ENCODE data around the gene LILRB2. TPM values are rescaled to one million over a fixed set of nuclear protein-coding genes. Genes with fewer than 3 reads are reported as not detected.
"Not testable (repeated sequence)": the region's sequence is repeated elsewhere in the genome, so short reads cannot be mapped to it uniquely, and the experiment has no call there.

LILRB2 gene
- total RNA-seq, 1 experiment from 2014 or later, result not detected

DNA sequence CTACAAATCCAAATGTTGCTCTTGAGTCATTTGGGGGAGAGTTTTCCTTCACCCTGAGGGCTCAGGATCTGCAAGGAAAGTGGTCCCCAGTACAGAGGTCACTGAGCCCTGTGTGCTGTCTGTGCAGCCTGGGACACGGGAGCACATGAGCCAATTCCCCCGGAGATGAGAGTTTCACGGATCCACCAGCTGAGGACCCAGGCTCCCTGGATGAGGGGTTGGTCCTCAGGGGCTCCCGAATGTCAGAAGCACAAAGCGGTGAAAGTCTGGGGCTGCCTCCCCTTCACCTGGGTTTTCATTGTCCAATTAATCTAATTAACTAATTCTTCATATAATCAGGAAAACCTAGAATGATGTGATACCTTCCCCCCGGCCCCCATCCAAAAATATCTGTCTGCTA is 13.6 kb upstream of the LILRB2 start:
- no peak overlapping the region for H3K4me3 Mint-ChIP-seq (ENCODE audit: unreplicated experiment)
- no peaks in the 10 kb centered on the region for H3K9me3 Mint-ChIP-seq (ENCODE audit: unreplicated experiment)
- H3K4me3 ChIP-seq (ENCODE audit: low read depth, low read length), result no peak overlapping the region
- no peak overlapping the region for H3K27ac Mint-ChIP-seq (ENCODE audit: unreplicated experiment)
- POLR2A ChIA-PET, result no interaction called here
- no peaks in the 10 kb centered on the region for H3K36me3 ChIP-seq (ENCODE audit: control insufficient read depth, insufficient read depth, low read length)
- intact Hi-C loops (cut with micrococcal nuclease; ENCODE audit: unreplicated experiment), result no loop called here
- no peaks in the 10 kb centered on the region for H3K4me1 Mint-ChIP-seq (ENCODE audit: low read depth, unreplicated experiment)
- no peaks in the 10 kb centered on the region for H3K27me3 ChIP-seq (replicated peaks; ENCODE audit: control insufficient read depth, insufficient read depth, low read length)
- CTCF ChIA-PET, result no interaction called here
- DNase-seq, result no peak
- TF ChIP-seq CTCF (IDR thresholded peaks at IDR 0.05; ENCODE audit: insufficient read depth in 1 of 2, low read depth in 1 of 2, low read length in 1 of 2, severe bottlenecking in 1 of 2, unreplicated experiment in 1 of 2), result no peak
- H3K4me1 ChIP-seq, result no peaks in the 10 kb centered on the region; the same call in 1 of the 2 replicates
- no peaks in the 10 kb centered on the region for H3K9me3 ChIP-seq
- no peaks in the 10 kb centered on the region for H3K36me3 Mint-ChIP-seq (ENCODE audit: insufficient read depth, unreplicated experiment)
- H3K27me3 Mint-ChIP-seq (ENCODE audit: insufficient read depth, unreplicated experiment), result peaks cover 20% of the 10 kb centered on the region
- no TSS peak for BruUV-seq (replicated peaks)

GRCh38 chr19:54289160-54289559 is 8.2 kb upstream of the LILRB2 start:
- H3K9me3 ChIP-seq; DNase-seq; H3K36me3 Mint-ChIP-seq (ENCODE audit: insufficient read depth, unreplicated experiment); POLR2A ChIA-PET; H3K27me3 ChIP-seq (replicated peaks; ENCODE audit: control insufficient read depth, insufficient read depth, low read length); H3K4me1 Mint-ChIP-seq (ENCODE audit: low read depth, unreplicated experiment); H3K27ac Mint-ChIP-seq (ENCODE audit: unreplicated experiment); H3K36me3 ChIP-seq (ENCODE audit: control insufficient read depth, insufficient read depth, low read length); H3K4me3 Mint-ChIP-seq (ENCODE audit: unreplicated experiment); H3K4me1 ChIP-seq; intact Hi-C loops (cut with micrococcal nuclease; ENCODE audit: unreplicated experiment); CTCF ChIA-PET; BruUV-seq (replicated peaks); H3K9me3 Mint-ChIP-seq (ENCODE audit: unreplicated experiment); H3K4me3 ChIP-seq (ENCODE audit: low read depth, low read length): not testable (repeated sequence)
- H3K27me3 Mint-ChIP-seq (ENCODE audit: insufficient read depth, unreplicated experiment), result peaks cover 36% of the 10 kb centered on the region

- CTCF ChIA-PET, result no interaction called here
These were observed 6.5 kb upstream of the LILRB2 start for GRCh38 chr19:54287456-54287855.

DNA sequence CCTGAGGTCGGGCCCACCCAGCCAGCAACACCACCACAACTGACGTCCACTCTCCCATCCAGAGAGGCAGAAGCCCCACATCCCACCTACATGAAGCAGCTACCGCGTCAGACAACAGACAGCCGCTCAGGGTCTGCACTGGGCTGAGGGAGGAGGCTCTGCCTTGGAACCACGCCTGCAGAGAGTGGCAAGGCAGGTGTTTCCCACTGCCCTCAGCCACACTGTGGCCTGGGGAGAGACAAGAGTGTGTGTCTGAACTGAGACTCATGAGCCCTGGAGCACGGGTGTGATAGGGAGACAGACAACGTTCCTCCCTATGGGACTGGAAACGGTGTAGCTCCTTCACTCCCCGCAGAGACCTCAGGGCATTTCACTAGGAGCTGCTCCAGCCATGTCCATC is 5.4 kb upstream of the LILRB2 start:
- CTCF ChIA-PET; POLR2A ChIA-PET; intact Hi-C loops (cut with micrococcal nuclease; ENCODE audit: unreplicated experiment): not testable (repeated sequence)

More at GRCh38 chr19:54287456-54287855, 6.5 kb upstream of the LILRB2 start:
- H3K36me3 Mint-ChIP-seq (ENCODE audit: insufficient read depth, unreplicated experiment), result no peaks in the 10 kb centered on the region
- Histone ChIP-seq H3K9me3 (no peaks in the 10 kb centered on the region), H3K27me3 (replicated peaks; ENCODE audit: control insufficient read depth, insufficient read depth, low read length) (no peaks in the 10 kb centered on the region; the same call in 1 of the 2 replicates), H3K36me3 (ENCODE audit: control insufficient read depth, insufficient read depth, low read length) (no peaks in the 10 kb centered on the region), H3K4me3 (ENCODE audit: low read depth, low read length) (no peak overlapping the region), H3K4me1 (no peaks in the 10 kb centered on the region)
- BruUV-seq (replicated peaks), result no TSS peak
- no peaks in the 10 kb centered on the region for H3K4me1 Mint-ChIP-seq (ENCODE audit: low read depth, unreplicated experiment)
- H3K27ac Mint-ChIP-seq (ENCODE audit: unreplicated experiment), result no peak overlapping the region
- no peak for TF ChIP-seq CTCF (IDR thresholded peaks at IDR 0.05; ENCODE audit: insufficient read depth in 1 of 2, low read depth in 1 of 2, low read length in 1 of 2, severe bottlenecking in 1 of 2, unreplicated experiment in 1 of 2)
- intact Hi-C loops (cut with micrococcal nuclease; ENCODE audit: unreplicated experiment), result no loop called here
- H3K4me3 Mint-ChIP-seq (ENCODE audit: unreplicated experiment), result no peak overlapping the region
- no peak for DNase-seq
- no peaks in the 10 kb centered on the region for H3K9me3 Mint-ChIP-seq (ENCODE audit: unreplicated experiment)
- POLR2A ChIA-PET, result no interaction called here
- H3K27me3 Mint-ChIP-seq (ENCODE audit: insufficient read depth, unreplicated experiment), result peaks cover 41% of the 10 kb centered on the region

GRCh38 chr19:54285427-54286056 is 4.6 kb upstream of the LILRB2 start:
- H3K27me3 Mint-ChIP-seq (ENCODE audit: insufficient read depth, unreplicated experiment), result peaks cover 51% of the 10 kb centered on the region
- H3K9me3 Mint-ChIP-seq (ENCODE audit: unreplicated experiment); H3K36me3 Mint-ChIP-seq (ENCODE audit: insufficient read depth, unreplicated experiment); H3K9me3 ChIP-seq; H3K27ac Mint-ChIP-seq (ENCODE audit: unreplicated experiment); H3K4me1 Mint-ChIP-seq (ENCODE audit: low read depth, unreplicated experiment); H3K4me1 ChIP-seq; BruUV-seq (replicated peaks); H3K27me3 ChIP-seq (replicated peaks; ENCODE audit: control insufficient read depth, insufficient read depth, low read length); H3K4me3 Mint-ChIP-seq (ENCODE audit: unreplicated experiment); H3K36me3 ChIP-seq (ENCODE audit: control insufficient read depth, insufficient read depth, low read length); intact Hi-C loops (cut with micrococcal nuclease; ENCODE audit: unreplicated experiment); DNase-seq; CTCF ChIA-PET; H3K4me3 ChIP-seq (ENCODE audit: low read depth, low read length); POLR2A ChIA-PET: not testable (repeated sequence)

More for the DNA sequence above, 5.4 kb upstream of the LILRB2 start:
- H3K27me3 ChIP-seq (replicated peaks; ENCODE audit: control insufficient read depth, insufficient read depth, low read length); H3K4me3 Mint-ChIP-seq (ENCODE audit: unreplicated experiment); H3K9me3 Mint-ChIP-seq (ENCODE audit: unreplicated experiment); H3K4me1 ChIP-seq; BruUV-seq (replicated peaks); H3K27ac Mint-ChIP-seq (ENCODE audit: unreplicated experiment); H3K4me3 ChIP-seq (ENCODE audit: low read depth, low read length); DNase-seq; H3K9me3 ChIP-seq; H3K36me3 Mint-ChIP-seq (ENCODE audit: insufficient read depth, unreplicated experiment); H3K4me1 Mint-ChIP-seq (ENCODE audit: low read depth, unreplicated experiment); H3K36me3 ChIP-seq (ENCODE audit: control insufficient read depth, insufficient read depth, low read length): not testable (repeated sequence)
- H3K27me3 Mint-ChIP-seq (ENCODE audit: insufficient read depth, unreplicated experiment), result peaks cover 49% of the 10 kb centered on the region
